Loucy (cell line): ENCODE results near the gene RNF26.

Experiments used
- CTCF ChIP-seq: fragments of 200-600 bp; sonication (generic); conservative IDR thresholded peaks from 2 replicates; pipeline ENCODE4 v1.5.1; 2014; ENCODE audit warnings: mild to moderate bottlenecking, antibody characterized with exemption, low read length
- EZH2phosphoT487 ChIP-seq: fragments of 200-600 bp; IDR thresholded peaks from 2 replicates; pipeline ENCODE4 v1.6.1; 2018; ENCODE audit warnings: antibody characterized with exemption, mild to moderate bottlenecking, moderate library complexity, borderline replicate concordance

- TF ChIP-seq CTCF (no peak), EZH2phosphoT487 (no peak)
Measured at GRCh38 chr11:119324189-119324588, 10.1 kb upstream of the RNF26 start.
